NCI-H510A (cell line): ENCODE measurements around the gene STT3A.

Experiments used
- DNase-seq: peaks from one replicate; lab custom pipeline; 2025; lab: John Stamatoyannopoulos, UW

The STT3A gene

DNA sequence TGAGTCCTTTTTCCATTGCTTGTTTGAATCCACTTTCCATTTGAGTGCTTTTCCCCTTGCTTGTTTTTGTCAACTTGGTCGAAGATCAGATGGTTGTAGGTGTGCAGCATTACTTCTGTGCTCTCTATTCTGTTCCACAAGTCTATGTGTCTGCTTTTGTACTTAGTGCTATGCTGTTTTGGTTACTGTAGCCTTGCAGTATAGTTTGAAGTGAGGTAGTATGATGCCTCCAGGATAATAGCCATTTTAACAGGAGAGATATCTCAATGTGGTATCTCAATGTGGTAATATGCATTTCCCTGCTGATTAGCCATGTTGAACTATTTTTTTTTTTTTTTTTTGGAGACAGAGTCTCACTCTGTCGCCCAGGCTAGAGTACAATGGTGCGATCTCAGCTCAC is 71.3 kb downstream of the STT3A start:
- DNase-seq, result no peak

DNA sequence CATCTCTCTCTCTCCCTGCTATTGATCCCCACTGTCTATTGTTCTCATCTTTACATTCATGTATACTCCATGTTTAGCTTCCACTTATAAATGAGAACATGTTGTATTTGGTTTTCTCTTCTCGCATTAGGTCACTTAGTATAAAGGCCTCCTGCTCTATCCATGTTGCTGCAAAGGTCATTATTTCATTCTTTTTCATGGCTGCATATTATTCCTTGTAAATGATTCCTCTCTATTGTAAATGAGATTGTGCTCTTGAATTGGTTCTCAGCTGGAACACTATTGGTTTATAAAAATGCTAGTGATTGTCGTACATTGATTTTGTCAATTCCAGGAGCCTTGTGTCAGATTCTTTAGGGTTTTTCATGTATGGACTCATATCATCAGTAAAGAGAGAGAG is 74.5 kb downstream of the STT3A start:
- no peak for DNase-seq

- DNase-seq, result no peak
These were observed 77.5 kb downstream of the STT3A start for GRCh38 chr11:125670172-125670571.

- DNase-seq, result no peak
These were observed 78.9 kb downstream of the STT3A start for GRCh38 chr11:125671561-125671960.
